ENCODE data around the gene TMEM263.

- no peak for TF ChIP-seq CTCF (IDR thresholded peaks at IDR 0.05)
- TF ChIP-seq POLR2A (IDR thresholded peaks at IDR 0.05) = no peak
Observed at GRCh38 chr12:106973545-106973944, 17.8 kb downstream of the TMEM263 start.
